Astrocyte (in vitro differentiated cells and primary cell): ENCODE data around the gene ASPRV1. TPM values are rescaled to one million over a fixed set of nuclear protein-coding genes. Genes with fewer than 3 reads are reported as not detected.

ENCODE experiments used
- DNase-seq: peaks from one replicate; pipeline ENCODE4 v3.0.0-alpha.2; 2010; ENCODE audit warnings: low read depth
- FAIRE-seq: peaks from 2 replicates; lab custom pipeline; 2011; peaks lifted over from hg19 to GRCh38; lab: Jason Lieb, UNC
- H2AFZ ChIP-seq: 2 replicates; pipeline ENCODE4 v1.6.0; 2012; ENCODE audit warnings: low read depth, low read length, inconsistent platforms
- H3K27ac ChIP-seq: 2 replicates; pipeline ENCODE4 v1.5.1; 2011; ENCODE audit warnings: low read depth, low read length, inconsistent platforms
- H3K27me3 ChIP-seq: 2 replicates; pipeline ENCODE4 v1.6.0; 2011; ENCODE audit warnings: low read length, inconsistent platforms; ENCODE audit not compliant: insufficient read depth
- H3K36me3 ChIP-seq: 2 replicates; pipeline ENCODE4 v1.5.1; 2011; ENCODE audit warnings: low read length, inconsistent platforms; ENCODE audit not compliant: insufficient read depth
- H3K4me1 ChIP-seq: 2 replicates; pipeline ENCODE4 v1.5.1; 2011; ENCODE audit warnings: low read length, inconsistent platforms; ENCODE audit not compliant: insufficient read depth
- H3K4me2 ChIP-seq: 2 replicates; pipeline ENCODE4 v1.6.0; 2012; ENCODE audit warnings: low read length, inconsistent platforms
- H3K4me3 ChIP-seq: 2 replicates; pipeline ENCODE4 v1.5.1; 2011; ENCODE audit warnings: low read depth, mild to moderate bottlenecking, low read length, inconsistent platforms; ENCODE audit not compliant: insufficient read depth
- H3K79me2 ChIP-seq: 2 replicates; pipeline ENCODE4 v1.6.0; 2012; ENCODE audit warnings: mild to moderate bottlenecking, low read length, inconsistent platforms; ENCODE audit not compliant: insufficient read depth
- H3K9ac ChIP-seq: 2 replicates; pipeline ENCODE4 v1.6.0; 2012; ENCODE audit warnings: mild to moderate bottlenecking, low read length, inconsistent platforms
- H3K9me3 ChIP-seq: 2 replicates; pipeline ENCODE4 v1.5.1; 2012; ENCODE audit warnings: low read depth, mild to moderate bottlenecking, low read length, inconsistent platforms; ENCODE audit not compliant: insufficient read depth
- H4K20me1 ChIP-seq: 2 replicates; pipeline ENCODE4 v1.6.0; 2012; ENCODE audit warnings: low read length, inconsistent platforms; ENCODE audit not compliant: insufficient read depth
- H3K27ac Mint-ChIP-seq: one replicate; pipeline ENCODE4 v1.8.0; 2021; ENCODE audit warnings: mild to moderate bottlenecking, mixed read lengths; ENCODE audit not compliant: unreplicated experiment
- H3K27me3 Mint-ChIP-seq: one replicate; pipeline ENCODE4 v1.8.0; 2021; ENCODE audit warnings: low read depth, mixed read lengths; ENCODE audit not compliant: unreplicated experiment
- H3K36me3 Mint-ChIP-seq: one replicate; pipeline ENCODE4 v1.8.0; 2021; ENCODE audit warnings: low read depth, mixed read lengths; ENCODE audit not compliant: unreplicated experiment
- H3K4me1 Mint-ChIP-seq: one replicate; pipeline ENCODE4 v1.8.0; 2021; ENCODE audit warnings: low read depth, mixed read lengths; ENCODE audit not compliant: unreplicated experiment
- H3K4me3 Mint-ChIP-seq: one replicate; pipeline ENCODE4 v1.8.0; 2021; ENCODE audit warnings: mild to moderate bottlenecking, moderate library complexity, mixed read lengths; ENCODE audit not compliant: unreplicated experiment
- H3K9me3 Mint-ChIP-seq: one replicate; pipeline ENCODE4 v1.8.0; 2021; ENCODE audit warnings: mild to moderate bottlenecking, mixed read lengths; ENCODE audit not compliant: unreplicated experiment
- CTCF ChIP-seq: IDR thresholded peaks from 2 replicates; pipeline ENCODE4 v1.5.1; 2011; ENCODE audit warnings: low read depth, mild to moderate bottlenecking, inconsistent platforms, low read length, moderate library complexity; ENCODE audit not compliant: insufficient read depth
- EZH2 ChIP-seq: IDR thresholded peaks from 2 replicates; pipeline ENCODE4 v1.6.1; 2012; ENCODE audit warnings: mild to moderate bottlenecking, low read length, inconsistent platforms; ENCODE audit not compliant: insufficient read depth
- total RNA-seq: library from RNA; stranded (reverse); gene quantifications from 2 replicates; pipeline ENCODE4 v1.2.1, GENCODE V29; 2021

Gene ASPRV1
- total RNA-seq, 1 donor from 2014 or later: 0.23 TPM

- Mint-ChIP-seq H3K27me3 (no peaks in the 10 kb centered on the region), H3K36me3 (peaks cover 4% of the 10 kb centered on the region), H3K4me3 (no peak overlapping the region), H3K9me3 (peaks cover 1% of the 10 kb centered on the region), H3K4me1 (peaks cover 3% of the 10 kb centered on the region), H3K27ac (no peak overlapping the region)
- H3K36me3 ChIP-seq: no peaks in the 10 kb centered on the region
- no peak overlapping the region for H3K9ac ChIP-seq
- no peaks in the 10 kb centered on the region for H3K4me1 ChIP-seq
- H4K20me1 ChIP-seq: no peaks in the 10 kb centered on the region
- H3K4me3 ChIP-seq: no peak overlapping the region
- no peaks in the 10 kb centered on the region for H3K27me3 ChIP-seq
- H3K9me3 ChIP-seq: no peaks in the 10 kb centered on the region
- DNase-seq (no peak), FAIRE-seq (no peak)
- H3K79me2 ChIP-seq: no peaks in the 10 kb centered on the region
- no peak overlapping the region for H3K4me2 ChIP-seq
- no peak overlapping the region for H3K27ac ChIP-seq
- H2AFZ ChIP-seq: no peak overlapping the region
- TF ChIP-seq CTCF: no peak
- no peak for TF ChIP-seq EZH2
Measured at GRCh38 chr2:70009762-70010575, 48.5 kb upstream of the ASPRV1 start.

GRCh38 chr2:70008290-70008689 lies 46.9 kb upstream of the ASPRV1 start:
- no peaks in the 10 kb centered on the region for H3K27me3 ChIP-seq
- H3K9ac ChIP-seq: no peak overlapping the region
- FAIRE-seq (no peak), DNase-seq (no peak)
- no peak overlapping the region for H2AFZ ChIP-seq
- no peaks in the 10 kb centered on the region for H4K20me1 ChIP-seq
- Mint-ChIP-seq H3K27ac (no peak overlapping the region), H3K9me3 (peaks cover 1% of the 10 kb centered on the region), H3K36me3 (peaks cover 4% of the 10 kb centered on the region), H3K4me1 (peaks cover 3% of the 10 kb centered on the region), H3K4me3 (no peak overlapping the region), H3K27me3 (peaks cover 2% of the 10 kb centered on the region)
- H3K4me1 ChIP-seq: no peaks in the 10 kb centered on the region
- no peak overlapping the region for H3K4me3 ChIP-seq
- no peak for TF ChIP-seq CTCF
- TF ChIP-seq EZH2: no peak
- no peaks in the 10 kb centered on the region for H3K79me2 ChIP-seq
- H3K9me3 ChIP-seq: no peaks in the 10 kb centered on the region
- no peak overlapping the region for H3K4me2 ChIP-seq
- no peaks in the 10 kb centered on the region for H3K36me3 ChIP-seq
- H3K27ac ChIP-seq: no peak overlapping the region

- TF ChIP-seq EZH2 (no peak), CTCF (no peak)
Measured at GRCh38 chr2:70007151-70007550, 45.7 kb upstream of the ASPRV1 start.

More at GRCh38 chr2:70007151-70007550, 45.7 kb upstream of the ASPRV1 start:
- peaks cover 4% of the 10 kb centered on the region for H3K36me3 Mint-ChIP-seq
- H2AFZ ChIP-seq: no peak overlapping the region
- no peak for FAIRE-seq
- H3K79me2 ChIP-seq: no peaks in the 10 kb centered on the region
- no peak overlapping the region for H3K27ac ChIP-seq
- H3K4me3 Mint-ChIP-seq: no peak overlapping the region
- H3K9me3 ChIP-seq: no peaks in the 10 kb centered on the region
- no peaks in the 10 kb centered on the region for H3K4me1 ChIP-seq
- H4K20me1 ChIP-seq: no peaks in the 10 kb centered on the region
- no peak overlapping the region for H3K27ac Mint-ChIP-seq
- H3K9me3 Mint-ChIP-seq: peaks cover 1% of the 10 kb centered on the region
- H3K9ac ChIP-seq: no peak overlapping the region
- peaks cover 3% of the 10 kb centered on the region for H3K4me1 Mint-ChIP-seq
- H3K4me3 ChIP-seq: no peak overlapping the region
- H3K27me3 Mint-ChIP-seq: peaks cover 2% of the 10 kb centered on the region
- H3K36me3 ChIP-seq: no peaks in the 10 kb centered on the region
- no peak for DNase-seq
- no peaks in the 10 kb centered on the region for H3K27me3 ChIP-seq
- no peak overlapping the region for H3K4me2 ChIP-seq
